ENCODE measurements around the gene CLPTM1.

DNA sequence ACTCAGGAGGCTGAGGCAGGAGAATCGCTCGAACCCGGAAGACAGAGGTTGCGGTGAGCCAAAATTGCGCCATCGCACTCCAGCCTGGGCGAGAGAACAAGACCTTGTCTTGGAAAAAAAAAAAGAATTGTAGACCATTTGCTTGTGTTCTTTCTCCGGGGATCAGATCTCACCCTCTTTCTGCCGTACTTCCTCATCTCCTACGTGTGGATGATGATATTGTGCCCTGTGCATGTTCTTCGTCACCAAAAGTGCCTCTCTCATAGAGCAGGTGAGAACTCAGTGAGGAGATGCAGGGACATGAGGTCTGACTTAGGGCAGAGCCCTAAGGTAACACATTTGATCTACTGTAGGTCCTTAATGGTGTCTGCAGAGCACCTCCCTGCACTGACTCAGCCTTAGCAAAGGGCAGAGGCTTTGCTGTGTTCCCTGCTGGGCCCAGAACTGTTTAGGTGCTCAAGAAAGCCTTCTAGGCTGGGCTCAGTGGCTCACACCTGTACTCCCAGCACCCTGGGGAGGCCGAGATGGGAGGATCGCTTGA is 8.1 kb upstream of the CLPTM1 start:
- TF ChIP-seq, protein P1, sequence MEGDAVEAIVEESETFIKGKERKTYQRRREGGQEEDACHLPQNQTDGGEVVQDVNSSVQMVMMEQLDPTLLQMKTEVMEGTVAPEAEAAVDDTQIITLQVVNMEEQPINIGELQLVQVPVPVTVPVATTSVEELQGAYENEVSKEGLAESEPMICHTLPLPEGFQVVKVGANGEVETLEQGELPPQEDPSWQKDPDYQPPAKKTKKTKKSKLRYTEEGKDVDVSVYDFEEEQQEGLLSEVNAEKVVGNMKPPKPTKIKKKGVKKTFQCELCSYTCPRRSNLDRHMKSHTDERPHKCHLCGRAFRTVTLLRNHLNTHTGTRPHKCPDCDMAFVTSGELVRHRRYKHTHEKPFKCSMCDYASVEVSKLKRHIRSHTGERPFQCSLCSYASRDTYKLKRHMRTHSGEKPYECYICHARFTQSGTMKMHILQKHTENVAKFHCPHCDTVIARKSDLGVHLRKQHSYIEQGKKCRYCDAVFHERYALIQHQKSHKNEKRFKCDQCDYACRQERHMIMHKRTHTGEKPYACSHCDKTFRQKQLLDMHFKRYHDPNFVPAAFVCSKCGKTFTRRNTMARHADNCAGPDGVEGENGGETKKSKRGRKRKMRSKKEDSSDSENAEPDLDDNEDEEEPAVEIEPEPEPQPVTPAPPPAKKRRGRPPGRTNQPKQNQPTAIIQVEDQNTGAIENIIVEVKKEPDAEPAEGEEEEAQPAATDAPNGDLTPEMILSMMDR (IDR thresholded peaks at IDR 0.05), result no peak
- peak in 1 of 4 donors; percentile 20 for TF ChIP-seq POLR2A (IDR thresholded peaks at IDR 0.05)
- no peak for TF ChIP-seq POLR2AphosphoS5 (IDR thresholded peaks at IDR 0.05)
- no peak for TF ChIP-seq EP300 (IDR thresholded peaks at IDR 0.05)
